Duodenal mucosa (tissue), 2 donors: ENCODE measurements around the gene ZDHHC19.

Experiments
- H3K27ac ChIP-seq: one replicate; pipeline ENCODE4 v1.7.0; 2013; ENCODE audit warnings: low read depth, low read length
- H3K27me3 ChIP-seq, 2 donors: one replicate each; pipeline ENCODE4 v1.7.0; 2013; ENCODE audit warnings: low read length in 2 of 2, control low read depth in 1 of 2; ENCODE audit not compliant: insufficient read depth in 2 of 2, control insufficient read depth in 1 of 2
- H3K36me3 ChIP-seq, 2 donors: one replicate each; pipeline ENCODE4 v1.7.0; 2013; ENCODE audit warnings: low read length in 2 of 2, control low read depth in 1 of 2; ENCODE audit not compliant: insufficient read depth in 2 of 2, control insufficient read depth in 1 of 2
- H3K4me1 ChIP-seq, 2 donors: one replicate each; pipeline ENCODE4 v1.7.0; 2013; ENCODE audit warnings: low read length in 2 of 2, control low read depth in 1 of 2; ENCODE audit not compliant: insufficient read depth in 2 of 2, control insufficient read depth in 1 of 2
- H3K4me3 ChIP-seq, 2 donors: one replicate each; pipeline ENCODE4 v1.7.0; 2013; ENCODE audit warnings: low read length in 2 of 2, low read depth in 1 of 2
- H3K9ac ChIP-seq, 2 donors: one replicate each; pipeline ENCODE4 v1.7.0; 2013; ENCODE audit warnings: low read length in 2 of 2, low read depth in 1 of 2
- H3K9me3 ChIP-seq, 2 donors: one replicate each; pipeline ENCODE4 v1.7.0; 2013; ENCODE audit warnings: low read length in 2 of 2, control low read depth in 1 of 2; ENCODE audit not compliant: control insufficient read depth in 1 of 2

Gene ZDHHC19

DNA sequence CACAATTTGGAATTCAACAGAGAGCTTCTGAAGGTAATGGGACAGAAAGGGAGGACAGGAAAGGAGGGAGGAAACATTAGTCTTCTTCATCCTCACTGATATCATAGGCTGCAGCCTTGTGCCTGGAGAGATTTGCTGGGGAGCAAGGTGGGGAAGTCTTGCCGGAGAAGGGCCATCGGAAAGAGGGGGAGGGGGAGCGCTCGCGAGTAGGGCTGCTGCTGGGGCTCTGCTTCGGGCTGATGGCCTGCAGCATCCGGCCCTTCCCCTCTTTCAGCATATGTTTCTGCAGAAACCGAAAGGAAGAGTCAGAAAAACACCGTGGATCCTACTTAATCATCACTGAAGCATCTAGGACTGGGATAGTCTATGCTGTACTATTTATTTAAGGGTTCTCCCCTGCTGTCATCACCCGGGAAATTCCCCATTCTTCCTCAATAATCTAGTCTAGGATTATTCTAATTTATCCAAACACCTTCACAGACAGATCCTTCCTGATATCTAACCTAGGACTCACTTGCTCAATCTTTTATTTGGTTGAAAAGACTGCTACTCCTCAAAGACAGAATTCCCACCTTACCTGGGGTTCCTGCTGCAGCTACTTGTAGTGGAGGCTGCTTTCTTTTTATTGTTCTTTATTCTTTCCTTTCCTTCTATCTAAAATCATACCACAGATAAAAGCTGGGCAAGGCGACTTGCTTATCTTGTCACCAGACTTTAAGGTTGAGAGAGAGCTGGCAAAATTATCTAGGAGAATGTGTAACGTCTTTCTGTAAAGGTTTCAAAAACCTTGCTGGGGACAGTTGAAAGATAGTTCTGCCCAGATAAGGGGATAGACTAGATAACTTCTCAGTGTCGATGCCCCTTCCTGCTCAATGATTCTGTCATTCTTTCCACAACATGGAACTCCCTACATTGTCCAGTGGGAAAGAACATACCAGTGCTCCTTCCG lies 27.7 kb upstream of the ZDHHC19 start:
- no peak overlapping the region for H3K9ac ChIP-seq
- H3K27me3 ChIP-seq = no peaks in the 10 kb centered on the region
- H3K36me3 ChIP-seq = peaks cover 29 to 76% of the 10 kb centered on the region in 2 donors
- H3K4me3 ChIP-seq = no peak overlapping the region
- H3K4me1 ChIP-seq = no peaks in the 10 kb centered on the region
- H3K9me3 ChIP-seq = no peaks in the 10 kb centered on the region
- no peak overlapping the region for H3K27ac ChIP-seq

DNA sequence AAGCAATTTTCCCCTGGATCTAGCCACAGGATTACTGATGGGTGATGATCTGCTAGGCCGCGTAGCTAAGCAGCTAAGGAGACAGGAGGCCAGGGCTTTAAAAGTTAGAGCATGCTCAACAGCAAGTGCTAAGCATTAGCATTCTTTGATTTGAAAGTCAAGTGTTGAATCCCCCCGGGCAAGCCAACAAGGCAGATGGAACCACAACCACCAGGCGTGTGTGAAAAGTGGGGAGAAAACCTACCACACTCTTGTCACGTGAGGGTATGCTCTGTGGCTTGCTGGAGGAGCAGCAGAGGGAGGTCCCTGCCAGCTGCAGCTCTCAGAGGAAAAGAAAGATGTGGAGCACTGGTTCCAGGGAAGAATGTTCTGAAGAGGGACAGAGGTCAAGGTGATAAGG lies 26.0 kb upstream of the ZDHHC19 start:
- Histone ChIP-seq H3K36me3 (peaks cover 29 to 83% of the 10 kb centered on the region in 2 donors), H3K27ac (no peak overlapping the region), H3K9me3 (no peaks in the 10 kb centered on the region), H3K4me1 (no peaks in the 10 kb centered on the region), H3K27me3 (no peaks in the 10 kb centered on the region), H3K4me3 (no peak overlapping the region), H3K9ac (no peak overlapping the region)

DNA sequence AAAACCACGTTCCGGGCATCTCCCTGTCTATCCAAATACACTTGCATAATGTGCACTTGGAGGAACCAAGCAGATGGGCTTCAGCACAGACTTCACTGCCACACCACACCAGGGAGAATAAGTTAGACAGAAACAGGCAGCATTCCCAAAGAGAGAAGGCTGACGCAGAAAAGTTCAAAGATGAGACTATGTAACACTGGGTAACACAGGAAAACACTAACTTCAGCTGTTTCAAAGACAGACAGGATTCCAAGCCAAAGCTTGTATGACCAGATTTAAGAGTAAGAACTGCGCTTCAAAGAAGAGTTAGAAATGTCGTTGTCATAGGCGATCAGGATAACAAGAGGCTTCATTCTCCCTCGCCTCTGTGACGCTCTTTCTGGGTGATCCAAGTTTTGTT lies 25.0 kb upstream of the ZDHHC19 start:
- H3K9ac ChIP-seq = no peak overlapping the region
- H3K36me3 ChIP-seq = peaks cover 22 to 73% of the 10 kb centered on the region in 2 donors
- no peaks in the 10 kb centered on the region for H3K4me1 ChIP-seq
- no peak overlapping the region for H3K27ac ChIP-seq
- no peak overlapping the region for H3K4me3 ChIP-seq
- H3K9me3 ChIP-seq = no peaks in the 10 kb centered on the region
- no peaks in the 10 kb centered on the region for H3K27me3 ChIP-seq

DNA sequence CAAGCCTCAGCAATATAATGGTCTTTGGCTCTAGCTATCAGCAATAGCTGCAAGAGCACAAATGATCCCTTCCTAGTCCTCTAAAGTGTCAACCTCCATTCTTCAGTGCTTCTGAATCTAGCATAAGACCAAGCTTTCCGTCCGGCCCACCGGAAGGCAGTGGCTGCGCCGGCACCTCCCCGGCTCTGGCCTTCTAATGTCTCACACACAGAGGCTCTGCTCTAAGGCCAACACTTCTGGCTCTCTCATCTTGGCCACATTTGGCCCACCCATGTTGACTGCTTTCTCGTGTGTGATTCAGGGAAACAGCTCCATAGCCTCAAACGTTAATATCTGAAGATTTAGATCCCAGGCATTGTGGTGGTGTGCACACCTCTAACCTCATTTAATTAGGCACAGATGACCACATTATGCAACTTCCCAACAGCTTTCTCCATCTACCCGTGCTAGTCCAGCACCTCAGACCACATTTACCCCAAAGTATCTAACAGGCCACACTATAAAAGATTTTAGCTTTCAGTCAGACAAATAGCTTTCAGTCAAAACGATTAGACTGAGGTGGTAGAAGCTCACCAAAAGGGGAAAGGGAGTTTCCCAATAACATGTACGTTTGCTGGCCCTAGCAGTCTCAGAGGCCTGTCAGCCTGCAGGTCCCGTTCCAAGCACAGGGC lies 24.4 kb upstream of the ZDHHC19 start:
- H3K36me3 ChIP-seq = peaks cover 22 to 72% of the 10 kb centered on the region in 2 donors
- no peak overlapping the region for H3K27ac ChIP-seq
- no peak overlapping the region for H3K4me3 ChIP-seq
- H3K9ac ChIP-seq = no peak overlapping the region
- no peaks in the 10 kb centered on the region for H3K4me1 ChIP-seq
- no peaks in the 10 kb centered on the region for H3K27me3 ChIP-seq
- H3K9me3 ChIP-seq = no peaks in the 10 kb centered on the region

DNA sequence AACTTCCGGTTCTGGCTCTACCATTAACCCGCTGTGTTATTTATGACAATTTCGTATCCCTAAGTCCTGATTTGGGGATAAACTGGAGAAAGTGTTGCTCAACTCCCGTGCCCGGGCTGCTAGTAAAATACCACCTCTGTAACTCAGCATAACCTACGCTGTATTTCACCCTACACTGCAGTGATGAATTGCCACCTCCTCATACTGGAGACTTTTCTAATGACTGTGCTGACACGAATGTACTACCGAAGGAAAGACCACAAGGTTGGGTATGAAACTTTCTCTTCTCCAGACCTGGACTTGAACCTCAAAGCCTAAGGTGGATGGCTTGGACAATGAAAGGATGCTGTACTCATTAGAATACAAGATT lies 21.7 kb upstream of the ZDHHC19 start:
- Histone ChIP-seq H3K4me1 (no peaks in the 10 kb centered on the region), H3K36me3 (peaks cover 10 to 46% of the 10 kb centered on the region in 2 donors), H3K9ac (no peak overlapping the region), H3K27ac (no peak overlapping the region), H3K9me3 (no peaks in the 10 kb centered on the region), H3K4me3 (no peak overlapping the region), H3K27me3 (no peaks in the 10 kb centered on the region)

DNA sequence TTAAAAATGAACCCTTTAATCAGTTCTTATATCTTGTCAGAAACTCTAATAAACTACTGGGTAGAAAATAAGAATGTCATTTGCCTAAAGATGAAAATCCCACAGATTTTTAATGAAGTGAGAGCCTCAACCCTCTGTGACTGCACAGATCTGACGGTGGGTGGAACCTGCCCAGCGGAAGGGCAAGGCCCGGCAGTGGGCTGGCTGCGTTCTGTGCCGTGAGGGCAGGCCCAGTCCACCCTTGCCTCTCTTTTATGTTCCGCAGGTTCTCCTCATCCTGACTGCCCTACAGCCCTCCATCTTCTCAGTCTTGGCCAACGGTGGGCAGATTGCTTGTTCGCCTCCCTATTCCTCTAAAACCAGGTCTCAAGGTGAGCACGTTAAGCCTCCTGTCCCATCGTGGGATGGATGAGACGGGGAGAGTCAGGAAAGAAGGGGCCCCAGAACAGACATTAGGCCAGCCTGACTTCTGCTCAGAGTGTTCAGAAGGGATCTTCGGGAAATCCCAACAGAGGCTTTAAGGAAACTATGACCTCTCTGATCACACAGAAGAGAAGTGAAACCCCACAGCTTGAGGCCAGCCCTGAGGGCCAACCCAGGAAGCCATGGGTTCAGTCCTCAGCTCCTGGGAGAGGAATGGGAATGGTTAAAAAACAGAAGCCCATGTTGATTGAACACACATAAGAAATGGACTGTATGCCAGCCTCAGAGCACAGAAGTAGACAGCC lies 21.1 kb upstream of the ZDHHC19 start:
- H3K36me3 ChIP-seq = peaks cover 6 to 40% of the 10 kb centered on the region in 2 donors
- no peak overlapping the region for H3K4me3 ChIP-seq
- no peaks in the 10 kb centered on the region for H3K4me1 ChIP-seq
- no peak overlapping the region for H3K9ac ChIP-seq
- H3K9me3 ChIP-seq = no peaks in the 10 kb centered on the region
- H3K27me3 ChIP-seq = no peaks in the 10 kb centered on the region
- no peak overlapping the region for H3K27ac ChIP-seq

DNA sequence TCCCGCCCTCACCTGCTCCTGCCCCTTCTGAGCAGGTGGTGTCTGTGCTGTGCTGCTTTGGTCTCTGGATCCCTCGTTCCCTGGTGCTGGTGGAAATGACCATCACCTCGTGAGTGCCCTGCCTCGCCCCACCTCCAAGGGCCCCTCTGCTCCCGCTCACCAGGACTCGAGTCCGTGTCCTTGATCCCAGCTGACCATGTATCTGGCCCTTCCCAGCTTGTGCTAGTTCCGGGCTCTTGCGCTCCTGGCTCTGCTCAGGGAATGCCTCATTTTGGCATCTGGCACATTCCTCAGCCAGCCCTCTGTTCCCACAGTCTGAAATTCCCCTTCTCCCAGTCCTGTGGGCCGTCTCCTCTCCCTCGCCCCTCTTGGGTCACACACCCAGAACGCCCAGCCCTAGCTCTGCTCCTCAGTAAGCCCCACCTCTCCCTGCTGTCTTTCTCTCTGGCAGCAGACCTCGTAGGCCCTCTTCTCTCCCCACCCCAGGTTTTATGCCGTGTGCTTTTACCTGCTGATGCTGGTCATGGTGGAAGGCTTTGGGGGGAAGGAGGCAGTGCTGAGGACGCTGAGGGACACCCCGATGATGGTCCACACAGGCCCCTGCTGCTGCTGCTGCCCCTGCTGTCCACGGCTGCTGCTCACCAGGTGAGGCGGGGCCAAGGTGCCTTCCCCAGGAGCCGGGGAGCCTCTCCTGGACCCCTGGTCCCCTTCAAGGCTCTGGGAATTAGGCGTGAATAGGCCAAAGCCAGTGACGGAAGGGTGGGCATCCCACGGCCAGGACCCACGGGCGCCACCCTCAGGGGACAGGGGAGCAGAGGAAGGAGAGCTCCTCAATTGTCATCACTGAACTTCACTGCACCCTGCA lies 16.7 kb upstream of the ZDHHC19 start:
- H3K4me1 ChIP-seq = no peaks in the 10 kb centered on the region
- no peak overlapping the region for H3K4me3 ChIP-seq
- H3K9ac ChIP-seq = no peak overlapping the region
- H3K27me3 ChIP-seq = no peaks in the 10 kb centered on the region
- no peak overlapping the region for H3K27ac ChIP-seq
- H3K36me3 ChIP-seq = peaks cover 0 to 10% of the 10 kb centered on the region in 2 donors
- H3K9me3 ChIP-seq = no peaks in the 10 kb centered on the region

DNA sequence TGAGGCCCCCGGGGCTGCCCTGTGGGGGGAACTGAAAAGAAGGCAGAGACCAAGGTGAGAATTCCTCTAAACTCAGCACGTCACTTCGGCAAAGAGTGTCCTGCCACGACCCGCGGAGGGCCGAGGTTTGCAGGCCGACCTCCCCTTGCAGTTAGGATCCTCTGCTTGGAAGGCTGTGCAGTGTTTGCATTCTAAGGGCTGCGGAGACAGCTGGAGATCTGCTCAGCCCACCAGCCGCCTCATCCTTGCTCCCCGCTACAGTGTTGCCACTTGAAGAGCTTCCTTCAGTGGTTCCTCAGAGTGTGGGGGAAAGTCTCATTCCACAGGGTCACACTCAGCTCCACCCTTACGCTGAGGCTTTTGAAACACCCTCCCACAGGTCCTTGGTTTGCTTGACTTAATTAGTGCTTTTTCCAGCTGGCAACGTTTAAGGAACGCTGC lies 15.9 kb upstream of the ZDHHC19 start:
- Histone ChIP-seq H3K9me3 (no peaks in the 10 kb centered on the region), H3K36me3 (peaks cover 0 to 7% of the 10 kb centered on the region in 2 donors), H3K4me1 (no peaks in the 10 kb centered on the region), H3K9ac (no peak overlapping the region), H3K27ac (no peak overlapping the region), H3K27me3 (no peaks in the 10 kb centered on the region), H3K4me3 (no peak overlapping the region)

DNA sequence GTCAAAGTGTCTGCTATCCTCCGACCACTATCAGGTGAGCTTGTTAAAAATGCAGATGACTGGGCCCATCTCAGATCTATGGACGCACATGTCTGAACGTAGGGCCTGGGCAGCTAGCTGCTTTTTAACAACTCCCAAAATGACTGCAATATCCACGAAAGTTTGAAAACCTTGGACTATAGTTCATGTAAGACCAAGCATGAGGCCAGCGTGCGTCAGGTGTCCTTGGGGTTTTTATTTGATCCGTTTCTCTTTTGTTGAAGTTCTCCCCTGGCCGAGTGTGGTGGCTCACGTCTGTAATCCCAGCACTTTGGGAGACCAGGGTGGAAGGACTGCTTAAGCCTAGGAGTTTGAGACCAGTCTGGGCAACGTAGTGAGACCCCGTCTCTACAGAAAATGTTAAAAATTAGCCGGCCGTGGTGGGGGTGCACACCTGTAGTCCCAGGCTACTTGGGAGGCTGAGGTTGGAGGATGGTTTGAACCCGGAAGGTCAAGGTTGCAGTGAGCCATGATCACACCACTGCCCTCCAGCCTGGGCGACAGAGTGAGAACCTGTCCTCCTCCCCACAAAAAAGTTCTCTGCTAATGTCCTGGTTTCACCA lies 14.7 kb upstream of the ZDHHC19 start:
- Histone ChIP-seq H3K36me3 (peaks cover 0 to 4% of the 10 kb centered on the region in 2 donors), H3K4me3 (no peak overlapping the region), H3K9ac (no peak overlapping the region), H3K27ac (no peak overlapping the region), H3K27me3 (no peaks in the 10 kb centered on the region), H3K4me1 (no peaks in the 10 kb centered on the region), H3K9me3 (no peaks in the 10 kb centered on the region)
